T-cell (primary cell): ENCODE measurements around the gene ZNF670. TPM values are rescaled to one million over a fixed set of nuclear protein-coding genes. Genes with fewer than 3 reads are reported as not detected.

Experiments
- ATAC-seq, 4 experiments: fragments of 200-7000 bp in 3 of 4; fragments of 150-1000 bp in 1 of 4; cut with Tn5 transposase; replicated peaks in 1 of 4; 1 replicate in 3 of 4; 2 replicates in 1 of 4; pipeline ENCODE4 v1.10.0; 2021; ENCODE audit warnings: moderate library complexity in 3 of 4, mild to moderate bottlenecking in 2 of 4, moderate number of reproducible peaks in 1 of 4
- CTCF ChIA-PET, 2 donors: fragments of 300-600 bp; sonication (Branson Sonifier 250); formaldehyde crosslinking; loops; one replicate each; lab custom pipeline; 2022; ENCODE audit warnings: antibody characterized with exemption in 2 of 2; lab: Charles Lee
- POLR2A ChIA-PET, 2 donors: fragments of 300-600 bp; sonication (Branson Sonifier 250); formaldehyde crosslinking; loops; one replicate each; lab custom pipeline; 2022; ENCODE audit warnings: antibody characterized with exemption in 2 of 2; lab: Charles Lee
- DNase-seq, 35 experiments: peaks; one replicate each; pipeline versions ENCODE4 v3.0.0 to v3.0.0-alpha.2; 2013 to 2023
- H3K27ac ChIP-seq: one replicate; pipeline ENCODE4 v1.5.1; 2013; ENCODE audit warnings: low read length
- H3K27me3 ChIP-seq, 2 experiments: replicated peaks in 1 of 2; 1 replicate in 1 of 2; 2 replicates in 1 of 2; pipeline versions ENCODE4 v1.6.1 to v1.7.0; 2013; ENCODE audit warnings: low read length in 1 of 2, mixed read lengths in 1 of 2; ENCODE audit not compliant: control insufficient read depth in 2 of 2, insufficient read depth in 2 of 2; ENCODE audit errors: extremely low read depth in 1 of 2
- H3K36me3 ChIP-seq, 2 donors: 1 replicate in 1 of 2; 2 replicates in 1 of 2; pipeline versions ENCODE4 v1.6.1 to v1.7.0; 2013; ENCODE audit warnings: low read length in 1 of 2; ENCODE audit not compliant: control insufficient read depth in 2 of 2, insufficient read depth in 1 of 2; ENCODE audit errors: extremely low read depth in 1 of 2
- H3K4me1 ChIP-seq, 2 experiments: 1 replicate in 1 of 2; 2 replicates in 1 of 2; pipeline versions ENCODE4 v1.6.1 to v1.7.0; 2013; ENCODE audit warnings: low read length in 2 of 2, mixed read lengths in 1 of 2; ENCODE audit not compliant: insufficient read depth in 2 of 2, control insufficient read depth in 1 of 2; ENCODE audit errors: extremely low read depth in 1 of 2
- H3K4me3 ChIP-seq, 2 donors: 1 replicate in 1 of 2; 2 replicates in 1 of 2; pipeline versions ENCODE4 v1.5.1 to v1.7.0; 2013; ENCODE audit warnings: mild to moderate bottlenecking in 2 of 2, low read length in 1 of 2, moderate library complexity in 1 of 2; ENCODE audit not compliant: control insufficient read depth in 1 of 2; ENCODE audit errors: extremely low read depth in 1 of 2
- H3K9me3 ChIP-seq: 2 replicates; pipeline ENCODE4 v1.7.0; 2013
- H3K27ac Mint-ChIP-seq, 2 donors: one replicate each; pipeline ENCODE4 v1.8.0; 2020 to 2021; ENCODE audit warnings: mild to moderate bottlenecking in 2 of 2, mixed read lengths in 2 of 2
- H3K27me3 Mint-ChIP-seq, 2 donors: one replicate each; pipeline ENCODE4 v1.8.0; 2021 to 2022; ENCODE audit warnings: mixed read lengths in 2 of 2
- H3K36me3 Mint-ChIP-seq: one replicate; pipeline ENCODE4 v1.8.0; 2021; ENCODE audit warnings: mixed read lengths
- H3K4me1 Mint-ChIP-seq, 3 donors: one replicate each; pipeline ENCODE4 v1.8.0; 2020 to 2022; ENCODE audit warnings: mixed read lengths in 3 of 3, mild to moderate bottlenecking in 1 of 3
- H3K4me3 Mint-ChIP-seq, 3 donors: one replicate each; pipeline ENCODE4 v1.8.0; 2020 to 2022; ENCODE audit warnings: mild to moderate bottlenecking in 3 of 3, mixed read lengths in 3 of 3, moderate library complexity in 3 of 3
- H3K9me3 Mint-ChIP-seq, 3 donors: one replicate each; pipeline ENCODE4 v1.8.0; 2020 to 2022; ENCODE audit warnings: mixed read lengths in 3 of 3
- WGBS: methylation state at CpG from one replicate; pipeline ENCODE4 v1.1.5; 2013; ENCODE audit warnings: missing lambda C conversion rate; ENCODE audit not compliant: insufficient coverage; 5-methylcytosine and 5-hydroxymethylcytosine counted together
- total RNA-seq, 35 experiments: library from RNA in 6 of 35; stranded (reverse) in 6 of 35; fragments of 120-200 nt in 1 of 35; gene quantifications; one replicate each; pipeline versions ENCODE4 v1.2.1 to v1.2.4 and lab custom pipeline; 2013 to 2026

ZNF670 gene
- total RNA-seq, 5 donors from 2014 or later (not counting 1 experiment from before 2014, with no cell fraction given), result 0.78 to 2.5 (median 1.7) TPM

- ChIA-PET POLR2A (no interaction called here), CTCF (no interaction called here)
- Mint-ChIP-seq H3K4me1 (peaks cover 5 to 19% (median 16%) of the 10 kb centered on the region in 3 donors), H3K27me3 (peaks cover 30 to 42% of the 10 kb centered on the region in 2 donors), H3K36me3 (peaks cover 3% of the 10 kb centered on the region), H3K9me3 (no peaks in the 10 kb centered on the region), H3K27ac (no peak overlapping the region), H3K4me3 (peak overlapping the region; percentile 44 to 63 (median 60))
- Histone ChIP-seq H3K4me1 (peaks cover 6 to 18% of the 10 kb centered on the region in 2 experiments), H3K4me3 (no peak overlapping the region), H3K36me3 (no peaks in the 10 kb centered on the region), H3K27ac (no peak overlapping the region), H3K9me3 (no peaks in the 10 kb centered on the region), H3K27me3 (peaks cover 7 to 52% of the 10 kb centered on the region in 2 experiments)
- ATAC-seq (no peak), DNase-seq (no peak)
- 98% methylated on average over 4 of the region's 5 CpGs for WGBS
These were observed 34.5 kb upstream of the ZNF670 start for GRCh38 chr1:247113094-247113497.

- H3K36me3 ChIP-seq, result no peaks in the 10 kb centered on the region
- peak overlapping the region; percentile 44 to 63 (median 60) for H3K4me3 Mint-ChIP-seq
- peaks cover 37 to 49% of the 10 kb centered on the region in 2 donors for H3K27me3 Mint-ChIP-seq
- H3K9me3 ChIP-seq, result no peaks in the 10 kb centered on the region
- ATAC-seq (no peak), DNase-seq (no peak)
- peak overlapping the region in 1 of 2 donors; percentile 79 for H3K4me3 ChIP-seq
- 80% methylated on average over 9 of the region's 9 CpGs for WGBS
- CTCF ChIA-PET, result no interaction called here
- H3K27me3 ChIP-seq, result peaks cover 7 to 55% of the 10 kb centered on the region in 2 experiments
- no peak overlapping the region for H3K27ac Mint-ChIP-seq
- POLR2A ChIA-PET, result no interaction called here
- H3K4me1 ChIP-seq, result peaks cover 6 to 18% of the 10 kb centered on the region in 2 experiments
- peaks cover 3% of the 10 kb centered on the region for H3K36me3 Mint-ChIP-seq
- H3K9me3 Mint-ChIP-seq, result no peaks in the 10 kb centered on the region
- no peak overlapping the region for H3K27ac ChIP-seq
- H3K4me1 Mint-ChIP-seq, result peaks cover 5 to 19% (median 16%) of the 10 kb centered on the region in 3 donors
These were observed 33.8 kb upstream of the ZNF670 start for GRCh38 chr1:247112479-247112781.

GRCh38 chr1:247111700-247112478, 33.3 kb upstream of the ZNF670 start:
- no peak overlapping the region for H3K27ac ChIP-seq
- Mint-ChIP-seq H3K27ac (no peak overlapping the region), H3K9me3 (no peaks in the 10 kb centered on the region), H3K4me3 (peak overlapping the region in 2 of 3 donors; percentile 39 to 60), H3K36me3 (peaks cover 3% of the 10 kb centered on the region), H3K27me3 (peaks cover 42 to 54% of the 10 kb centered on the region in 2 donors), H3K4me1 (peaks cover 5 to 19% (median 16%) of the 10 kb centered on the region in 3 donors)
- ATAC-seq, result peak; percentile 13 to 58 (median 40)
- ChIA-PET CTCF (no interaction called here), POLR2A (no interaction called here)
- peaks cover 7 to 57% of the 10 kb centered on the region in 2 experiments for H3K27me3 ChIP-seq
- 9% methylated on average over 78 of the region's 78 CpGs for WGBS
- peaks cover 6 to 18% of the 10 kb centered on the region in 2 experiments for H3K4me1 ChIP-seq
- H3K36me3 ChIP-seq, result no peaks in the 10 kb centered on the region
- H3K9me3 ChIP-seq, result no peaks in the 10 kb centered on the region
- peak overlapping the region; percentile 24 to 79 for H3K4me3 ChIP-seq
- DNase-seq, result no peak

GRCh38 chr1:247111259-247111699, 32.7 kb upstream of the ZNF670 start:
- Histone ChIP-seq H3K36me3 (no peaks in the 10 kb centered on the region), H3K4me3 (peak overlapping the region; percentile 33 to 79), H3K27ac (no peak overlapping the region), H3K27me3 (peaks cover 7 to 62% of the 10 kb centered on the region in 2 experiments), H3K9me3 (no peaks in the 10 kb centered on the region), H3K4me1 (peaks cover 6 to 18% of the 10 kb centered on the region in 2 experiments)
- peaks cover 3% of the 10 kb centered on the region for H3K36me3 Mint-ChIP-seq
- CTCF ChIA-PET, result no interaction called here
- H3K4me1 Mint-ChIP-seq, result peaks cover 5 to 19% (median 16%) of the 10 kb centered on the region in 3 donors
- 2% methylated on average over 60 of the region's 62 CpGs for WGBS
- peak overlapping the region; percentile 66 to 75 (median 68) for H3K4me3 Mint-ChIP-seq
- H3K27ac Mint-ChIP-seq, result no peak overlapping the region
- POLR2A ChIA-PET, result interaction anchor here in 1 of 2 donors (0.5 to 0.6 kb wide), 2 partner anchors 37 to 310 kb away, joined by 3 read pairs; no protein-coding TSS in a partner anchor
- H3K9me3 Mint-ChIP-seq, result no peaks in the 10 kb centered on the region
- peaks cover 42 to 55% of the 10 kb centered on the region in 2 donors for H3K27me3 Mint-ChIP-seq
- peak; percentile 35 to 44 (median 41) for ATAC-seq
- DNase-seq, result peak in 1 of 35 experiments; percentile 14

GRCh38 chr1:247110627-247111258, 32.1 kb upstream of the ZNF670 start:
- H3K9me3 ChIP-seq, result no peaks in the 10 kb centered on the region
- peaks cover 7 to 67% of the 10 kb centered on the region in 2 experiments for H3K27me3 ChIP-seq
- H3K36me3 ChIP-seq, result no peaks in the 10 kb centered on the region
- peak overlapping the region; percentile 33 to 79 for H3K4me3 ChIP-seq
- Mint-ChIP-seq H3K9me3 (no peaks in the 10 kb centered on the region), H3K4me1 (peaks cover 5 to 19% (median 16%) of the 10 kb centered on the region in 3 donors), H3K27ac (no peak overlapping the region), H3K4me3 (peak overlapping the region; percentile 66 to 75 (median 68)), H3K27me3 (peaks cover 42 to 59% of the 10 kb centered on the region in 2 donors), H3K36me3 (peaks cover 3% of the 10 kb centered on the region)
- ChIA-PET POLR2A (interaction anchor here in 1 of 2 donors (0.5 to 0.6 kb wide), 2 partner anchors 37 to 310 kb away, joined by 3 read pairs; no protein-coding TSS in a partner anchor), CTCF (no interaction called here)
- H3K27ac ChIP-seq, result no peak overlapping the region
- peak in 1 of 35 experiments; percentile 21 for DNase-seq
- peaks cover 6 to 18% of the 10 kb centered on the region in 2 experiments for H3K4me1 ChIP-seq
- peak; percentile 24 to 52 (median 37) for ATAC-seq
- WGBS, result 7% methylated on average over 22 of the region's 30 CpGs

- no peak for DNase-seq
- Histone ChIP-seq H3K27me3 (peaks cover 7 to 43% of the 10 kb centered on the region in 2 experiments), H3K4me3 (no peak overlapping the region), H3K4me1 (peaks cover 13 to 40% of the 10 kb centered on the region in 2 experiments), H3K9me3 (no peaks in the 10 kb centered on the region), H3K36me3 (no peaks in the 10 kb centered on the region), H3K27ac (no peak overlapping the region)
- ChIA-PET POLR2A (interaction anchor here (0.6 kb wide), 2 partner anchors 97 to 105 kb away, joined by 5 to 6 read pairs; no protein-coding TSS in a partner anchor), CTCF (no interaction called here)
- WGBS, result 86% methylated on average over 4 of the region's 7 CpGs
- peaks cover 23 to 31% (median 25%) of the 10 kb centered on the region in 3 donors for H3K4me1 Mint-ChIP-seq
- ATAC-seq, result no peak
- peaks cover 35 to 51% of the 10 kb centered on the region in 2 donors for H3K27me3 Mint-ChIP-seq
- no peak overlapping the region for H3K4me3 Mint-ChIP-seq
- H3K36me3 Mint-ChIP-seq, result peaks cover 7% of the 10 kb centered on the region
- no peak overlapping the region for H3K27ac Mint-ChIP-seq
- peaks cover 0 to 5% (median 0%) of the 10 kb centered on the region in 3 donors for H3K9me3 Mint-ChIP-seq
These were observed 29.1 kb upstream of the ZNF670 start for GRCh38 chr1:247107694-247108093.
